Inflammatory macrophage treated with lipopolysaccharide for 1 hour (primary cell): Measurements from ENCODE around the gene WDR62.

ENCODE experiments used
- DNase-seq, 2 donors: peaks; one replicate each; pipeline ENCODE4 v3.0.0-alpha.2; 2020 to 2022

WDR62 gene

GRCh38 chr19:36082916-36083315, 28.2 kb downstream of the WDR62 start:
- no peak for DNase-seq

- DNase-seq: no peak
These were observed 29.7 kb downstream of the WDR62 start for GRCh38 chr19:36084231-36085009.

- no peak for DNase-seq
These were observed 31.6 kb downstream of the WDR62 start for GRCh38 chr19:36086326-36086725.

- DNase-seq: no peak
These were observed 35.1 kb downstream of the WDR62 start for GRCh38 chr19:36089847-36090246.

DNA sequence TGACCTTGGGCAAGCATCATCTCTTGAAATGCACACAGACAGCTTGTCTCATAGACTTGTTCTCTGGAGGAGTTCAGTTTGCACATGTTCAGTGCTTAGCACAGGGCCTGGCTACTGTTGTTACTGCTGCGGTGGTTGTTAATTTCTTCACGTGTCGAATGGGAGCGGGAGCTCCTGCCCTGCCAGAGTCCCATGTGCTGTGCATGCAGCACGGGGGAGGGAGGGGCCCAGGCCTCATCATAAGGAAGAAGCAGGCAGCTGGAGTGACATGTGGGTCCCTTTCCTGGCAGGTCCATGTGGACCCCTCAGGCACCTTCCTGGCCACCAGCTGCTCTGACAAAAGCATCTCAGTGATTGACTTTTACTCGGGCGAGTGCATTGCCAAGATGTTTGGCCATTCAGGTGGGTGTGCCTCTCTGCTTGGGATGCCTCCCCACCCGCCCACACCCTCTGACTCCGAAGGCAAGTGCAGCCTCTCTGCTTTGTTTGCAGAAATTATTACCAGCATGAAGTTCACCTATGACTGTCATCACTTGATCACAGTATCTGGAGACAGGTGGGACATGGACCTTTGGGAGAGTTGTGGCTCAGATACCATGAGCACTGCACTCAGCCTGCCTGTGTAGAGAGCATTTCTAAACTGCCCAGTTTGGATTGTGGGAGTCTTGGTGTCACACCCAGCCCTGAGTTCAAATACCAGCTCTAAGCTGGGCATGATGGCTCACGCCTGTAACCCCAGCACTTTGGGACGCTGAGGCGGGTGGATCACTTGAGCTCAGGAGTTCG, 36.4 kb downstream of the WDR62 start:
- no peak for DNase-seq

DNA sequence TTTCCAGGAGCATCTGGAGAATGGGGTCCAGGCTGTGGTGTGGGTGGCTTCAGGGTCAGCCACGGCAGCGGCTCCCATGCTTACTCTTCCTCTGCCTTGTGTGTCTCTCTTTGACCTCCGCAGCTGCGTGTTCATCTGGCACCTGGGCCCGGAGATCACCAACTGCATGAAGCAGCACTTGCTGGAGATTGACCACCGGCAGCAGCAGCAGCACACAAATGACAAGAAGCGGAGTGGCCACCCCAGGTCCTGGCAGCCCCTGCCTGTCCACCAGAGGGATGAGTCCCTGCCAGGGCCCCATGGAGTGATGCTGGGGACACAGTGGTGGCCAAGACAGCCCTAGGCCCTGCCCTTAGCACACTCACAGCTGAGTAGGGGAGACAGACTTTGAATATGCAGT, 37.9 kb downstream of the WDR62 start:
- no peak for DNase-seq

DNA sequence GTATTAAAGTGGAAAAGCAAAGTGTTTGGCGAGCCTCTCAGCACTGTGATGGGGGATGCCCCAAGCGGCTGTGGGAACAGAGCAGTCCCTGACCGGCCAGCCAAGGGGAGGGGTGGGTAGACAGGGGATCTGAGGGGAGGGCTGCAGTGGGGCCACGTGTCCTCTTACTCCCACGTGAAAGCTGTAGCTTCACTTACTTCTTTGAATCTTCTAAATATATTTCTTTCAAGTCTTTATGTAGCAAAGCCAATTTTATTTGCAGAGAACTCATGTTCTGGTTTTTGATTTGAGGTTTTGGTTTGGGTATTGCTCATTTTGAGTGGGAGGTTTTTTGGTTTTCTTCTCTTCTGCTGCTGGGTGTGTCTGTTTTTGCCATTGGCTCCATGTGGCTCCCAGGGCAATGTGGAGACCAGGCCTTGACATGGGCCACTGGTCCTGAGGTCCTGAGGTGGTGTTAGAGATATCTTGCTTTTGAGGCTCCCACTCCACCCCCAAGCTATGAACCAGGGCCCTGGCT, 38.5 kb downstream of the WDR62 start:
- no peak for DNase-seq

DNA sequence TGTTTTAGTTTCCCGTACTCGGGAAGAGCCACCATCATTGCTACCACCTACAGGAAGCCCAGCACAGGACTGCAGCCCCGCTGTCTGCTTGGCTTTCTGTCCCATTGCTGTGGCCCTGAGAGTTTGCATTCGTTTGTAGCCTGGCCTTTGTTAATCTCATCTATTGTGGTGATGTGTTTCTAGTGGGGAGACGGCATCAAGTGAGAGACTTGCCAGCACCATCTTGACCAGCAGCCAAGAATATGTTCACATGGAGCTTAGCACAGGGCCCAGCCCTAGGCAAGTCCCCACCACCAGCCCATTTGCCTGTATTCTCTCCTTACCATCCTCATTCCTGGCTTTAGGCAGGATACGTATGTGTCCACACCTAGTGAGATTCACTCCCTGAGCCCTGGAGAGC, 39.0 kb downstream of the WDR62 start:
- no peak for DNase-seq

DNA sequence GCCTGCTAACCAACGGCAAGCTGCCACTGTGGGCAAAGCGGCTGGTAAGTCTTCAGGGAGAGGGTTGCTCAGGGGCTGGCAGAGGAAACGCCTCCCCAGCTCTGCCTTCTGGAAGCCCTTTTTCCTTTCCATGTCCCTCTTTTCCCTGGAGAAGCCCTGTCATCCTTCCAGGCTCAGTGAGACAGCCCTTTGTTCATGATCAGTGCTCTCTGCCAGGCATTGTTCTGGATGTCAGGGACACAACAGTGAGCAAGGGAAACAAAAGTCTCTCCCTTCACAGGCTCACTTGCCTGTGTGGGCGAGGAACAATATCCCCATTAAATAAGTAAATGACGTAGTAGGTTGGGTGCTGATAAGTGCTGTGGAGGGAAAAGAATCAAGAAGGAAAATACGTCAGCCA, 42.3 kb downstream of the WDR62 start:
- no peak for DNase-seq

DNA sequence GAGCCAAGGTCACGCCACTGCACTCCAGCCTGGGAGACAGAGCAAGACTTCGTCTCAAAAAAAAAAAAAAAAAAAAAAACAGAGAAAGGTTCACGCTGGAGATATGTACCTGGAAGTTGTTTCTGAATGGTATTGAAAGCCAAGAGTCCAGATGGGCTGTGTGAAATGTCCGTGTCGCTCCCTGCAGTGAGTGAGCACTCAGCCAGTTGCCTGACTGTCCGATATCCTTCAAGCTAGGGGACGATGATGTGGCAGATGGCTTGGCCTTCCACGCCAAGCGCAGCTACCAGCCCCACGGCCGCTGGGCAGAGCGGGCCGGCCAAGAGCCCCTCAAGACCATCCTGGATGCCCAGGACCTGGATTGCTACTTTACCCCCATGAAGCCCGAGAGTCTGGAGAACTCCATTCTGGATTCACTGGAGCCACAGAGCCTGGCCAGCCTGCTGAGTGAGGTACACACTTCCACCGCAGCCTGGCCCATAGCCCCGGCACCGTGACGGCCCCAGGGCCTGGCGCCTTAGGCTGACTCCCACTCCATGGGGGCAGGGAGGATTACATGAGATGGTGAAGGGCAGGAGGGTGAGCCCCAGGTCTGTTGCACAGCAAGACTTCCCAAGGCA, 44.6 kb downstream of the WDR62 start:
- DNase-seq: no peak

- peak in 1 of 2 donors; percentile 16 for DNase-seq
These were observed 45.8 kb downstream of the WDR62 start for GRCh38 chr19:36100476-36100875.

DNA sequence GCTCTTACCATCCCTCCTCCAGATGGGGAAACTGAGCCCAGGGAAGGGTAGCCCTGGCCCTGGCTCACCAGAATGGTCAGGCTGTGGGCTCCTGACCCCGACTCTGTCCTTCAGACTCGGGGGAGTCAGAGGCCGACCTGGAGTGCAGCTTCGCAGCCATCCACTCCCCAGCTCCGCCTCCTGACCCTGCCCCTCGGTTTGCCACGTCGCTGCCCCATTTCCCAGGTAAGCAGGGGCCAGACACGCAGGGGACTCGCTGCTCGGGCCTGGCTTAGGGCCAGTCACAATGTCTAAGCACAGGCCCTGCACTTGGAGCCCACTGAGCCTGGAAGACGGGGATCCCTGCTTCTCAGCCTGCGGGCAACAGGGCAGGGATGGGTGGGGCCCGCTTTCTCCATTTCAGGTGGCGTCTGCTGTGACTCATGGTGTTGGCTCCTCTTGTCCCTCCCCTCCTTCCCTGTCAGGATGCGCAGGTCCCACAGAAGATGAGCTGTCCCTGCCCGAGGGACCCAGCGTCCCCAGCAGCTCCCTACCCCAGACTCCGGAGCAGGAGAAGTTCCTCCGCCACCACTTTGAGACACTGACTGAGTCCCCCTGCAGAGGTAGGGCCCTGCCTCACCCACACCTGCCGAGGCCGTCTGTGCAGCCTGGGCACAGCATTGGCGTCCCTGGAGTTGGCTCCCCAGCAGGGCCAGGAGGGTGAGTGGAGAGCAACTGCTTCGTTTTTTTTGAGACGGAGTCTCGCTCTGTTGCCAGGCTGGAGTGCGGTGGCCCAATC, 47.0 kb downstream of the WDR62 start:
- no peak for DNase-seq

- DNase-seq: no peak
These were observed 48.4 kb downstream of the WDR62 start for GRCh38 chr19:36103040-36103626.

DNA sequence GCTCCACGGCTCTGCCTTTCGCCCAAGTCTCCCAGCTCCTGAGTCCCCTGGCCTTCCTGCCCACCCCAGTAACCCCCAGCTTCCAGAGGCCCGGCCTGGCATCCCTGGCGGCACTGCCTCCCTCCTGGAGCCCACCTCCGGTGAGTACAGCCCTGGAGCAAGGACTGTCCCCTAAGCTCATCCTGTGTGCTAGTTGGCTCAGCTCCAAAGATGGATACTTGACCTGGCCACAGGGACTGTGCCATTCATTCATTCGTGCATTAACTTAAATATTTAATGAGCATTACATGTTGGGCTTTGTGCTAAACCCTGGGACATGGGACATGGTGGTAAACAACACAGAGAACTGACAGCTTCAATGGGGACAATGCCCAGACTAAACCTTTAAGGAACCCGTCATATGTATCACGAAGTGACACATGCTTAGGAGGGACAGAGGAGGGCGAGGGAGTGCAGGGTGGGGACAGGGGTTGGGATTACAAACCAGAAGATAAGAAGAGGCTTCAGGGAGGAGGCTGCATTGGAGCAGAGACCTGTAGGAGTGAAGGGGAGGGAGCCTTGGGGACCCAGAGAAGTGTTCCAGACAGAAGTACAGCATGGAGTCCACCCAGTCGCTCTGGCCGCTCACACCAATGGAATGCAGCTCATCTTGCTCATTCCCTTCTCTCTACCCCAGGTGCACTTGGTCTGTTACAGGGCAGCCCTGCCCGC, 49.3 kb downstream of the WDR62 start:
- no peak for DNase-seq

GRCh38 chr19:36106441-36106840, 51.7 kb downstream of the WDR62 start:
- DNase-seq: no peak

DNA sequence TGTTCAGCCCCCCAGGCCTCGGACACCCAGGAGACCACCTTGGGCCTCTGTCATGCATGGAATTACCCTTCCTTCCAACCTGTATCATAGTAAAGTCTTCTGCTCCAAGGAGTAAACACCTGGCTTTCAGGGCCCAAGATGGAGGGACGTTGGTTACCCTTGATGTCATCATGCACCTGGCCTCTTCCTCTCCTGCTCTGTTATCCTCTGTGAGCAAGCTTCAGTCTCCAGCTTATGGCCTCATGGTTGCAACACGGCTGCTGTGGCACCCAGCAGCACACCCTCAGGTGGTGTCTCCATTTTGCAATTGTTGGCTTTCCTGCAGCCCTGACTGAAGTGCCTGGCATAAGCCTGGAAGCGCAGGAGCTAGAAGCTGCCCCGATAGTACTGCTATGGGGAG, 52.3 kb downstream of the WDR62 start:
- no peak for DNase-seq

DNA sequence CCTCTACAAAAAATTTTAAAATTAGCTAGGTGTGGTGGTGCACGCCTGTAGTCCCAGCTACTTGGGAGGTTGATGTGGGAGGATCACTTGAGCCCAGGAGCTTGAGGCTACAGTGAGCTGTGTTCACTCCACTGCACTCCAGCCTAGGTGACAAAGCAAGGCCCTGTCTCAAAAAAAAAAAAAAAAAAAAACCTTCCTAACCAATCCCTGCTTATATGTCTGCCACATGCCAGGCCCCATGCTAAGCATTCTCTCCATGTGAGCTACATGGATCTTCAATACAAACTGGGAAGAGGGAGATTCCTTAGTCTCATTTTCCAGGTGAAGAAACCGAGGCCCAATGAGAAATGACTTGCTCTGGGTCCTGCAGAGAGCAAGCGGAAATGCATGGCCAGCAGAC, 54.0 kb downstream of the WDR62 start:
- DNase-seq: no peak

GRCh38 chr19:36110487-36111199, 55.9 kb downstream of the WDR62 start, which contains the start of gene OVOL3:
OVOL3 (plus strand) TSS chr19:36111143; CDS start chr19:36111203, 60 bp downstream.
- no peak for DNase-seq

GRCh38 chr19:36111200-36111539, 56.5 kb downstream of the WDR62 start:
- no peak for DNase-seq

DNA sequence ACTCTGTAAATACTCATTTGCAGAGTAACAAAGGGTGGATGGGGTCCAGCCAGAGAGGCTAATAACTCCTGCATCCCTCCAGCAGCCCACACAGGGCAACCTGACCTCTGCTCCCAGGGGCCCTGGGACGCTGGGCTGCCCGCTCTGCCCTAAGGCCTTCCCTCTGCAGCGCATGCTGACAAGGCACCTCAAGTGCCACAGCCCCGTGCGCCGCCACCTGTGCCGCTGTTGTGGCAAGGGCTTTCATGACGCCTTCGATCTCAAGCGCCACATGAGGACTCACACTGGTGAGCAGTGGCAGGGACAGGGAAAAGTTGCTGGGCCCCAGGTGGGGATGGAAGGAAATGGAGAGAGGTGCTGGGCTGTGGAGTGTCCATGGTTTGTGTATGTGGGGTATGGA, 58.0 kb downstream of the WDR62 start:
- DNase-seq: no peak

GRCh38 chr19:36113425-36113824, 58.7 kb downstream of the WDR62 start:
- no peak for DNase-seq
